Measurements from ENCODE around the gene BOD1L1.

The BOD1L1 gene

GRCh38 chr4:13559413-13559812 lies 68.1 kb downstream of the BOD1L1 start:
- no peaks in the 10 kb centered on the region for H3K36me3 ChIP-seq (ENCODE audit: insufficient read depth, low read length)
- peaks cover 18% of the 10 kb centered on the region for H3K4me1 ChIP-seq (ENCODE audit: control insufficient read depth, insufficient read depth, low read length, unreplicated experiment)
- H3K27me3 ChIP-seq (ENCODE audit: insufficient read depth, low read length): 0 out of 2 replicates have a peak, but pooled peaks cover 2% of the 10 kb centered on the region
- H3K4me3 ChIP-seq (ENCODE audit: low read depth, low read length): no peak overlapping the region; the same call in 1 of the 2 replicates
- H2AFZ ChIP-seq (ENCODE audit: low read length, unreplicated experiment): no peak overlapping the region
- H3K79me2 ChIP-seq (ENCODE audit: control insufficient read depth, insufficient read depth, low read length, unreplicated experiment): no peaks in the 10 kb centered on the region
- H3K27ac ChIP-seq (ENCODE audit: low read depth, low read length): peak overlapping the region; percentile 60

DNA sequence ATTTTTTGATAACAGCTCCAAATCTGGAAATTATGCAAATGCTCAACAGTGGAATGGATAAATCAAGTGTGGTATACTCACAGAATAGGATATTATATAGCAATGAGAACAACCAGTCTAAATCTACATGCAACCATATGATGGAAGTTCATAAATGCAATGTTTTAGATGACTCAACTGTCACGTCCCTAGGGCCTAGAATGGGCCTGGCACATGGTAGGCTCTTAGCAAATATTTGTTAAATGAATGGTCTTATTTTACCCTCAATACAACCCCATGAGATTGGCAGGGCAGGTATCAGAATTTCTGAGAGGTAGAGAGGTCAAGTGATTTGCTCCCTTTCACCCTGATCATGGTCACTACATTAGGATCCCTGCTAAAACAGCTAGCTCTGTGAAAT lies 68.6 kb downstream of the BOD1L1 start:
- Histone ChIP-seq H2AFZ (ENCODE audit: low read length, unreplicated experiment) (no peak overlapping the region), H3K4me3 (ENCODE audit: low read depth, low read length) (no peak overlapping the region; the same call in 1 of the 2 replicates), H3K36me3 (ENCODE audit: insufficient read depth, low read length) (no peaks in the 10 kb centered on the region), H3K27ac (ENCODE audit: low read depth, low read length) (peak overlapping the region; percentile 60), H3K27me3 (ENCODE audit: insufficient read depth, low read length) (0 out of 2 replicates have a peak, but pooled peaks cover 7% of the 10 kb centered on the region), H3K79me2 (ENCODE audit: control insufficient read depth, insufficient read depth, low read length, unreplicated experiment) (no peaks in the 10 kb centered on the region), H3K4me1 (ENCODE audit: control insufficient read depth, insufficient read depth, low read length, unreplicated experiment) (peaks cover 18% of the 10 kb centered on the region)

GRCh38 chr4:13555325-13555724 lies 72.2 kb downstream of the BOD1L1 start:
- H3K4me1 ChIP-seq (ENCODE audit: control insufficient read depth, insufficient read depth, low read length, unreplicated experiment): peaks cover 18% of the 10 kb centered on the region
- no peak overlapping the region for H3K27ac ChIP-seq (ENCODE audit: low read depth, low read length)
- no peaks in the 10 kb centered on the region for H3K36me3 ChIP-seq (ENCODE audit: insufficient read depth, low read length)
- peaks cover 36% of the 10 kb centered on the region for H3K27me3 ChIP-seq (ENCODE audit: insufficient read depth, low read length)
- H2AFZ ChIP-seq (ENCODE audit: low read length, unreplicated experiment): no peak overlapping the region
- H3K79me2 ChIP-seq (ENCODE audit: control insufficient read depth, insufficient read depth, low read length, unreplicated experiment): no peaks in the 10 kb centered on the region
- H3K4me3 ChIP-seq (ENCODE audit: low read depth, low read length): no peak overlapping the region

GRCh38 chr4:13553081-13553480 lies 74.4 kb downstream of the BOD1L1 start:
- no peak overlapping the region for H2AFZ ChIP-seq (ENCODE audit: low read length, unreplicated experiment)

DNA sequence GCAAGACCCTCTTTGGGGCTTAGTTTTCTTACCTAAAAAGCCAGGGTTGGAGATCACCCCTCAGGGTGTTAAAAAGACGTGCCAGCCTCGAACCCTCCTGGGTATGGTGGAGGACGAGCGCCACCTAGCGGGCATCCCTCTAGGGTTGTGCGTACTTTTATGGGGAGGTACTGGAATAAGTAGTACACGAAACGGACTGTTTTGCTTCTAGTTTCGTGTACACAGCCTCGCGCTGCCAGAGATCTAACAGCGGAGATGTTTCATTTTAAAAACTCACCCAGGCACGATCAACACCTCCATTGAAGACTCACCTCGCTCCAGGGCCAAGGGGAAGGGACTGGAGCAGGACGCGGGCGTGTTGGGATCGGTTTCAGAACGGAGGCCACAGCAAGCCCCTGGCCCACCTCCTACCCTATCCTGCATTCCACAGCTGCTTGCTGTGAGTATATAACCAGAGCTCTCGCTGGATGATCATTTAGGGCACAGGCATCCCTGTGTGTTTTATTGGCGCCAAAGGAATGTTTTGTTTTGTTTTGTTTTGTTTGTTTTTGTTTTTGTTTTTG lies 78.5 kb downstream of the BOD1L1 start:
- peaks cover 78% of the 10 kb centered on the region for H3K27me3 ChIP-seq (ENCODE audit: insufficient read depth, low read length)
- H3K4me1 ChIP-seq (ENCODE audit: control insufficient read depth, insufficient read depth, low read length, unreplicated experiment): no peaks in the 10 kb centered on the region
- H3K79me2 ChIP-seq (ENCODE audit: control insufficient read depth, insufficient read depth, low read length, unreplicated experiment): no peaks in the 10 kb centered on the region
- H2AFZ ChIP-seq (ENCODE audit: low read length, unreplicated experiment): peak overlapping the region; percentile 90
- H3K4me3 ChIP-seq (ENCODE audit: low read depth, low read length): peak overlapping the region; percentile 82
- no peaks in the 10 kb centered on the region for H3K36me3 ChIP-seq (ENCODE audit: insufficient read depth, low read length)
- H3K27ac ChIP-seq (ENCODE audit: low read depth, low read length): no peak overlapping the region

More at GRCh38 chr4:13553081-13553480, 74.4 kb downstream of the BOD1L1 start:
- Histone ChIP-seq H3K27me3 (ENCODE audit: insufficient read depth, low read length) (peaks cover 53% of the 10 kb centered on the region), H3K36me3 (ENCODE audit: insufficient read depth, low read length) (no peaks in the 10 kb centered on the region), H3K4me3 (ENCODE audit: low read depth, low read length) (no peak overlapping the region), H3K27ac (ENCODE audit: low read depth, low read length) (no peak overlapping the region), H3K4me1 (ENCODE audit: control insufficient read depth, insufficient read depth, low read length, unreplicated experiment) (no peaks in the 10 kb centered on the region), H3K79me2 (ENCODE audit: control insufficient read depth, insufficient read depth, low read length, unreplicated experiment) (no peaks in the 10 kb centered on the region)

- Histone ChIP-seq H3K27me3 (ENCODE audit: insufficient read depth, low read length) (peaks cover 83% of the 10 kb centered on the region), H2AFZ (ENCODE audit: low read length, unreplicated experiment) (no peak overlapping the region), H3K27ac (ENCODE audit: low read depth, low read length) (no peak overlapping the region), H3K79me2 (ENCODE audit: control insufficient read depth, insufficient read depth, low read length, unreplicated experiment) (no peaks in the 10 kb centered on the region), H3K4me1 (ENCODE audit: control insufficient read depth, insufficient read depth, low read length, unreplicated experiment) (no peaks in the 10 kb centered on the region), H3K36me3 (ENCODE audit: insufficient read depth, low read length) (no peaks in the 10 kb centered on the region), H3K4me3 (ENCODE audit: low read depth, low read length) (peak overlapping the region; percentile 82)
Observed at GRCh38 chr4:13548059-13548983, 79.2 kb downstream of the BOD1L1 start.

DNA sequence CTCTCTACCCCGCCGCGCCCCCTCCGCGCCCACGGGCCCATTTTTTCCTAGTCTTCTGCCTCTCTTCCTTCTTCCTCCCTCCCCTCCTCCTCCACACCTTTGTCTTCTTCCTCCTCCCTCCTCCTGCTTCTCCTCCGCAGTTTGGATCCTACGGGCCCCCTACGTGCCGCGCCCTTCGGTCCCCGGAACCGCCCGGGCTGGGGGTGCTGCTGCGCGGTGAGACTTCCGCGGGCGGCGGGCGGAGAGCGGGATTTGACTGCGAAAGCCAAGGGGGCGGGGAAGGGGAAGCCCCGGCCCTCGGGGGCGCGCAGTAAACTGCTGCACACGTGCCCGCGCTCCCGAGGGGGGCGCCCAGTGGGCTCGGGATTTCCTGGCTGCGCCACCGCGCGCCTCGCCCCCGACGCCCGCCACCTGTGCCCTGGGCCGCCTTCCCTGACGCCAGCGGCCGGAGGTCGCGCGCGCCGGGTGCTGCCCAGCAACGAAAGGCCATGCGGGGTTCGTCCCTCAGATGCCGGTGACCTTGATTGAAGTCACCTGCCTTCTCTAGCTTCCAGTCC lies 80.0 kb downstream of the BOD1L1 start:
- Histone ChIP-seq H3K27me3 (ENCODE audit: insufficient read depth, low read length) (peaks cover 83% of the 10 kb centered on the region), H3K4me1 (ENCODE audit: control insufficient read depth, insufficient read depth, low read length, unreplicated experiment) (no peaks in the 10 kb centered on the region), H3K36me3 (ENCODE audit: insufficient read depth, low read length) (no peaks in the 10 kb centered on the region), H3K27ac (ENCODE audit: low read depth, low read length) (no peak overlapping the region), H3K4me3 (ENCODE audit: low read depth, low read length) (peak overlapping the region; percentile 70), H2AFZ (ENCODE audit: low read length, unreplicated experiment) (peak overlapping the region; percentile 40), H3K79me2 (ENCODE audit: control insufficient read depth, insufficient read depth, low read length, unreplicated experiment) (no peaks in the 10 kb centered on the region)

DNA sequence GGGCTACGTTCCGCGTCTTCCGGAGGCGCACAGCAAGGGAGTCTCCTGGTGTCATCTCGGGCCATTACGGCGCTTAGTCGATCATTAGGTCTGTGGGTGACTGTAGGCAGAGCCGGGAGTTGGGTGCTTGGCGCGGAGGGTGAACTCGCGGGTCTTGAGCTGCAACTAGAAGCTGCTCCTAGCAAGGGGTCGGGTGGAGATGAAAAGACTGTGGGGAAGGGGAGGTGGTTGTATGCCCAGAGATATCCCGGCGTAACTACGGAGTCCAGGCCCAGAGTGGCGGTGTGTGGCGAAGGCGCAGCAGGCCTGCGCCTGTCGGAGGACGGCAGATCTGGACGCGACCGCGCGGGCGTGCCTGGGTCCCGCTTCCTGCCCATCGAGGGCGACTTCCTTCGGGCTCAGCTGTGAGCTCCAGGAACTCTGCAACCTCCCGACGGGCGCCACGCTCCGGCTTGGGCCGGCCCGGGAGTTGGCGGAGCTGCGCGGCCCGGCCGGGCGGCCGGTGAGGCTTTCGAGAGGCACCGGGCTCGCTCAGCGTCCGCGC lies 80.5 kb downstream of the BOD1L1 start:
- Histone ChIP-seq H3K79me2 (ENCODE audit: control insufficient read depth, insufficient read depth, low read length, unreplicated experiment) (no peaks in the 10 kb centered on the region), H3K27ac (ENCODE audit: low read depth, low read length) (no peak overlapping the region), H3K4me3 (ENCODE audit: low read depth, low read length) (peak overlapping the region; percentile 70), H3K36me3 (ENCODE audit: insufficient read depth, low read length) (no peaks in the 10 kb centered on the region), H3K27me3 (ENCODE audit: insufficient read depth, low read length) (peaks cover 83% of the 10 kb centered on the region), H2AFZ (ENCODE audit: low read length, unreplicated experiment) (peak overlapping the region; percentile 40), H3K4me1 (ENCODE audit: control insufficient read depth, insufficient read depth, low read length, unreplicated experiment) (no peaks in the 10 kb centered on the region)

GRCh38 chr4:13546142-13546940 lies 81.2 kb downstream of the BOD1L1 start:
- Histone ChIP-seq H3K4me1 (ENCODE audit: control insufficient read depth, insufficient read depth, low read length, unreplicated experiment) (no peaks in the 10 kb centered on the region), H3K4me3 (ENCODE audit: low read depth, low read length) (peak overlapping the region; percentile 70; the same call in 1 of the 2 replicates), H3K27ac (ENCODE audit: low read depth, low read length) (no peak overlapping the region), H3K27me3 (ENCODE audit: insufficient read depth, low read length) (peaks cover 84% of the 10 kb centered on the region), H3K79me2 (ENCODE audit: control insufficient read depth, insufficient read depth, low read length, unreplicated experiment) (no peaks in the 10 kb centered on the region), H2AFZ (ENCODE audit: low read length, unreplicated experiment) (no peak overlapping the region), H3K36me3 (ENCODE audit: insufficient read depth, low read length) (no peaks in the 10 kb centered on the region)

DNA sequence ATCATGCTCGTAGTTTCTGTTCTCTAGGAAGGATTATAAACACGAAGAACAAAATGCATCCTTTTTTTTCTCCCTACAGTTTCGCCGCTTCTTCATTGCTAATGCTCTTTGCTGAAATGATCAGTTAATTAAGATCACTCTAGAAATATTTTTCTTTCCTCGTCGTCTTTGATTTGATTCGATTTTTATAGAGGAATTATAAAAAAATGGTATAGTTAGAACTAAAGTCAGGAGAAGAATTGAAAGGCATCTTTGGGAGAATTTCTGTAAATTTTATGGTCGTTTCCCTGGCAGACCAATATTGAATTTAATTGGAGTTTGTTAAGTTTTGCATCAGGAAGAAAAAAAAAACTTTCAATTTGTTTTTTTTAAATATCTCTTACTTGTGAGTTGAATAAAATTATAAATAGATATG lies 82.1 kb downstream of the BOD1L1 start:
- H3K27me3 ChIP-seq (ENCODE audit: insufficient read depth, low read length): peaks cover 84% of the 10 kb centered on the region
- H2AFZ ChIP-seq (ENCODE audit: low read length, unreplicated experiment): peak overlapping the region; percentile 84
- no peaks in the 10 kb centered on the region for H3K79me2 ChIP-seq (ENCODE audit: control insufficient read depth, insufficient read depth, low read length, unreplicated experiment)
- H3K4me3 ChIP-seq (ENCODE audit: low read depth, low read length): peak overlapping the region; percentile 76
- no peaks in the 10 kb centered on the region for H3K4me1 ChIP-seq (ENCODE audit: control insufficient read depth, insufficient read depth, low read length, unreplicated experiment)
- no peaks in the 10 kb centered on the region for H3K36me3 ChIP-seq (ENCODE audit: insufficient read depth, low read length)
- H3K27ac ChIP-seq (ENCODE audit: low read depth, low read length): no peak overlapping the region

Data from ACC112 (cell line).